ENCODE results near the gene RNF144B. TPM values are rescaled to one million over a fixed set of nuclear protein-coding genes. Genes with fewer than 3 reads are reported as not detected.

Gene RNF144B
- polyA plus RNA-seq, 3 donors: 25.6 to 31.0 (median 27.9) TPM

- H3K27ac Mint-ChIP-seq: peak overlapping the region; percentile 14 to 86 (median 80)
- DNase-seq: peak; percentile 38 to 58 (median 52)
- H3K36me3 Mint-ChIP-seq: peaks cover 3 to 9% of the 10 kb centered on the region in 2 donors
- no CpG with 5 or more reads among the region's 1 CpG for WGBS (ENCODE audit: insufficient coverage)
- Histone ChIP-seq H3K79me2 (ENCODE audit: insufficient read depth, low read length) (no peaks in the 10 kb centered on the region), H3K4me2 (replicated peaks; ENCODE audit: extremely low read depth, low read length, poor library complexity, severe bottlenecking) (peak overlapping the region; percentile 4), H3K27ac (ENCODE audit: low read depth in 1 of 2, low read length in 2 of 2) (peak overlapping the region; percentile 7 to 67), H3K9me3 (replicated peaks in 1 of 2; ENCODE audit: control insufficient read depth in 1 of 2, insufficient read depth in 1 of 2, low read length in 2 of 2) (no peaks in the 10 kb centered on the region), H2AFZ (ENCODE audit: insufficient read depth, low read depth, low read length, poor library complexity, severe bottlenecking) (no peak overlapping the region), H3K4me1 (ENCODE audit: control insufficient read depth in 1 of 2, insufficient read depth in 2 of 2, low read length in 2 of 2) (peaks cover 18 to 19% of the 10 kb centered on the region in 2 donors), H3K9ac (ENCODE audit: insufficient read depth, low read length, poor library complexity, severe bottlenecking) (no peak overlapping the region), H4K20me1 (ENCODE audit: insufficient read depth, low read length) (no peaks in the 10 kb centered on the region), H3K27me3 (ENCODE audit: control insufficient read depth in 2 of 2, insufficient read depth in 2 of 2, low read length in 2 of 2) (no peaks in the 10 kb centered on the region), H3K4me3 (replicated peaks in 1 of 3; ENCODE audit: low read depth in 2 of 3, low read length in 3 of 3) (no peak overlapping the region), H3K36me3 (replicated peaks in 1 of 2; ENCODE audit: control insufficient read depth in 1 of 2, insufficient read depth in 2 of 2, low read length in 2 of 2) (no peaks in the 10 kb centered on the region)
- peaks cover 10 to 16% (median 13%) of the 10 kb centered on the region in 7 donors for H3K9me3 Mint-ChIP-seq
- no peak for TF ChIP-seq CTCF (IDR thresholded peaks at IDR 0.05)
- H3K27me3 Mint-ChIP-seq (ENCODE audit: low read depth in 3 of 3): peaks cover 0 to 1% (median 0%) of the 10 kb centered on the region in 3 donors
- no peak overlapping the region for H3K4me3 Mint-ChIP-seq
- intact Hi-C loops (cut with micrococcal nuclease): no loop called here
- H3K4me1 Mint-ChIP-seq: peaks cover 29% of the 10 kb centered on the region
Observed at GRCh38 chr6:18359237-18359885, 27.8 kb upstream of the RNF144B start.

- H3K9me3 Mint-ChIP-seq: peaks cover 10 to 18% (median 13%) of the 10 kb centered on the region in 7 donors
- Histone ChIP-seq H3K4me1 (ENCODE audit: control insufficient read depth in 1 of 2, insufficient read depth in 2 of 2, low read length in 2 of 2) (peaks cover 18 to 19% of the 10 kb centered on the region in 2 donors), H3K4me3 (replicated peaks in 1 of 3; ENCODE audit: low read depth in 2 of 3, low read length in 3 of 3) (no peak overlapping the region), H4K20me1 (ENCODE audit: insufficient read depth, low read length) (no peaks in the 10 kb centered on the region), H2AFZ (ENCODE audit: insufficient read depth, low read depth, low read length, poor library complexity, severe bottlenecking) (peak overlapping the region; percentile 49), H3K79me2 (ENCODE audit: insufficient read depth, low read length) (no peaks in the 10 kb centered on the region), H3K9me3 (replicated peaks in 1 of 2; ENCODE audit: control insufficient read depth in 1 of 2, insufficient read depth in 1 of 2, low read length in 2 of 2) (no peaks in the 10 kb centered on the region), H3K27ac (ENCODE audit: low read depth in 1 of 2, low read length in 2 of 2) (peak overlapping the region in 1 of 2 donors; percentile 67), H3K27me3 (ENCODE audit: control insufficient read depth in 2 of 2, insufficient read depth in 2 of 2, low read length in 2 of 2) (no peaks in the 10 kb centered on the region), H3K4me2 (replicated peaks; ENCODE audit: extremely low read depth, low read length, poor library complexity, severe bottlenecking) (no peak overlapping the region), H3K36me3 (replicated peaks in 1 of 2; ENCODE audit: control insufficient read depth in 1 of 2, insufficient read depth in 2 of 2, low read length in 2 of 2) (no peaks in the 10 kb centered on the region), H3K9ac (ENCODE audit: insufficient read depth, low read length, poor library complexity, severe bottlenecking) (no peak overlapping the region)
- no peak for TF ChIP-seq CTCF (IDR thresholded peaks at IDR 0.05)
- H3K4me3 Mint-ChIP-seq: no peak overlapping the region
- intact Hi-C loops (cut with micrococcal nuclease): no loop called here
- peaks cover 29% of the 10 kb centered on the region for H3K4me1 Mint-ChIP-seq
- 100% methylated on average over 1 of the region's 1 CpG for WGBS (ENCODE audit: insufficient coverage)
- peaks cover 3 to 9% of the 10 kb centered on the region in 2 donors for H3K36me3 Mint-ChIP-seq
- no peak for DNase-seq
- peaks cover 0 to 1% (median 0%) of the 10 kb centered on the region in 3 donors for H3K27me3 Mint-ChIP-seq (ENCODE audit: low read depth in 3 of 3)
- H3K27ac Mint-ChIP-seq: peak overlapping the region in 6 of 7 donors; percentile 59 to 90 (median 82)
Observed at GRCh38 chr6:18360188-18360587, 27.0 kb upstream of the RNF144B start.
